Activated CD4-positive, CD25-positive, alpha-beta regulatory T cell (primary cell): ENCODE data around the gene CTNNA1.
"Not testable (repeated sequence)": the region's sequence is repeated elsewhere in the genome, so short reads cannot be mapped to it uniquely, and the experiment has no call there.

Experiments
- DNase-seq, 4 experiments: peaks; one replicate each; lab custom pipeline; 2025; lab: John Stamatoyannopoulos, UW

Gene CTNNA1

GRCh38 chr5:138757061-138757776 is 4.0 kb downstream of the CTNNA1 start:
- no peak for DNase-seq

GRCh38 chr5:138760448-138761110 is 7.4 kb downstream of the CTNNA1 start:
- DNase-seq, result no peak

GRCh38 chr5:138761115-138761514 is 7.9 kb downstream of the CTNNA1 start:
- not testable (repeated sequence) for DNase-seq

GRCh38 chr5:138761670-138762069 is 8.4 kb downstream of the CTNNA1 start:
- DNase-seq, result not testable (repeated sequence)

GRCh38 chr5:138762110-138762509 is 8.9 kb downstream of the CTNNA1 start:
- DNase-seq, result no peak

GRCh38 chr5:138763037-138763778 is 10.0 kb downstream of the CTNNA1 start:
- DNase-seq, result no peak

- DNase-seq, result no peak
Observed at GRCh38 chr5:138770291-138770690, 17.1 kb downstream of the CTNNA1 start.

- no peak for DNase-seq
Observed at GRCh38 chr5:138770977-138771376, 17.8 kb downstream of the CTNNA1 start.

- no peak for DNase-seq
Observed at GRCh38 chr5:138772986-138773594, 19.9 kb downstream of the CTNNA1 start.

- not testable (repeated sequence) for DNase-seq
Observed at GRCh38 chr5:138773624-138774023, 20.4 kb downstream of the CTNNA1 start.

GRCh38 chr5:138775034-138775433 is 21.8 kb downstream of the CTNNA1 start:
- DNase-seq, result no peak

GRCh38 chr5:138778234-138778633 is 25.0 kb downstream of the CTNNA1 start:
- DNase-seq, result no peak

GRCh38 chr5:138783976-138784375 is 30.8 kb downstream of the CTNNA1 start:
- DNase-seq, result no peak

GRCh38 chr5:138784590-138784989 is 31.4 kb downstream of the CTNNA1 start:
- DNase-seq, result no peak

GRCh38 chr5:138789771-138790242 is 36.6 kb downstream of the CTNNA1 start:
- no peak for DNase-seq

- no peak for DNase-seq
Observed at GRCh38 chr5:138790684-138791083, 37.5 kb downstream of the CTNNA1 start.

GRCh38 chr5:138792195-138792790 is 39.1 kb downstream of the CTNNA1 start:
- DNase-seq, result no peak

GRCh38 chr5:138793575-138793974 is 40.4 kb downstream of the CTNNA1 start:
- DNase-seq, result no peak

GRCh38 chr5:138803285-138803684 is 50.1 kb downstream of the CTNNA1 start:
- DNase-seq, result no peak

- no peak for DNase-seq
Observed at GRCh38 chr5:138803935-138804334, 50.7 kb downstream of the CTNNA1 start.

GRCh38 chr5:138805096-138805495 is 51.9 kb downstream of the CTNNA1 start:
- no peak for DNase-seq

- DNase-seq, result no peak
Observed at GRCh38 chr5:138807182-138807581, 54.0 kb downstream of the CTNNA1 start.
